Measurements from ENCODE around the gene PPP1R12B.
"Not testable (repeated sequence)": the region's sequence is repeated elsewhere in the genome, so short reads cannot be mapped to it uniquely, and the experiment has no call there.

The PPP1R12B gene

GRCh38 chr1:202528096-202528722 lies 179.7 kb downstream of the PPP1R12B start:
- DNase-seq (ENCODE audit: low read depth in 2 of 2): not testable (repeated sequence)

GRCh38 chr1:202530686-202531085 lies 182.2 kb downstream of the PPP1R12B start:
- not testable (repeated sequence) for DNase-seq (ENCODE audit: low read depth in 2 of 2)

- DNase-seq (ENCODE audit: low read depth in 2 of 2): no peak
Measured at GRCh38 chr1:202531472-202531811, 182.9 kb downstream of the PPP1R12B start.

- not testable (repeated sequence) for DNase-seq (ENCODE audit: low read depth in 2 of 2)
Measured at GRCh38 chr1:202531812-202532616, 183.5 kb downstream of the PPP1R12B start.

- DNase-seq (ENCODE audit: low read depth in 2 of 2): not testable (repeated sequence)
Measured at GRCh38 chr1:202539166-202539574, 190.7 kb downstream of the PPP1R12B start.

GRCh38 chr1:202539583-202539982 lies 191.1 kb downstream of the PPP1R12B start:
- not testable (repeated sequence) for DNase-seq (ENCODE audit: low read depth in 2 of 2)

GRCh38 chr1:202540014-202540413 lies 191.5 kb downstream of the PPP1R12B start:
- no peak for DNase-seq (ENCODE audit: low read depth in 2 of 2)

GRCh38 chr1:202540448-202540847 lies 191.9 kb downstream of the PPP1R12B start:
- no peak for DNase-seq (ENCODE audit: low read depth in 2 of 2)

- DNase-seq (ENCODE audit: low read depth in 2 of 2): not testable (repeated sequence)
Measured at GRCh38 chr1:202540858-202541257, 192.4 kb downstream of the PPP1R12B start.

GRCh38 chr1:202542415-202542814 lies 193.9 kb downstream of the PPP1R12B start:
- not testable (repeated sequence) for DNase-seq (ENCODE audit: low read depth in 2 of 2)

- not testable (repeated sequence) for DNase-seq (ENCODE audit: low read depth in 2 of 2)
Measured at GRCh38 chr1:202543537-202543936, 195.0 kb downstream of the PPP1R12B start.

- DNase-seq (ENCODE audit: low read depth in 2 of 2): not testable (repeated sequence)
Measured at GRCh38 chr1:202544766-202545449, 196.4 kb downstream of the PPP1R12B start.

GRCh38 chr1:202545647-202546303 lies 197.3 kb downstream of the PPP1R12B start:
- not testable (repeated sequence) for DNase-seq (ENCODE audit: low read depth in 2 of 2)

- not testable (repeated sequence) for DNase-seq (ENCODE audit: low read depth in 2 of 2)
Measured at GRCh38 chr1:202546377-202546776, 197.9 kb downstream of the PPP1R12B start.

GRCh38 chr1:202546796-202547195 lies 198.3 kb downstream of the PPP1R12B start:
- DNase-seq (ENCODE audit: low read depth in 2 of 2): not testable (repeated sequence)

- no peak for DNase-seq (ENCODE audit: low read depth in 2 of 2)
Measured at GRCh38 chr1:202547215-202547614, 198.7 kb downstream of the PPP1R12B start.

- not testable (repeated sequence) for DNase-seq (ENCODE audit: low read depth in 2 of 2)
Measured at GRCh38 chr1:202550088-202550487, 201.6 kb downstream of the PPP1R12B start.

- DNase-seq (ENCODE audit: low read depth in 2 of 2): no peak
Measured at GRCh38 chr1:202551683-202552082, 203.2 kb downstream of the PPP1R12B start.

GRCh38 chr1:202552615-202553014 lies 204.1 kb downstream of the PPP1R12B start:
- not testable (repeated sequence) for DNase-seq (ENCODE audit: low read depth in 2 of 2)

GRCh38 chr1:202553078-202553477 lies 204.6 kb downstream of the PPP1R12B start:
- not testable (repeated sequence) for DNase-seq (ENCODE audit: low read depth in 2 of 2)

GRCh38 chr1:202553560-202554038 lies 205.1 kb downstream of the PPP1R12B start:
- no peak for DNase-seq (ENCODE audit: low read depth in 2 of 2)

GRCh38 chr1:202554619-202555018 lies 206.1 kb downstream of the PPP1R12B start:
- DNase-seq (ENCODE audit: low read depth in 2 of 2): not testable (repeated sequence)

All from stimulated activated CD4-positive, alpha-beta T cell treated with anti-CD3 and anti-CD28 coated beads, Interleukin-12 subunit alpha, Interleukin-12 subunit beta, amount 100 ng/mL, for 24 hours (primary cell).